ENCODE measurements around the gene XRCC3.
A peak's percentile ranks its signal among the peaks of the same experiment; 100 is the strongest.

The XRCC3 gene

GRCh38 chr14:103715052-103716000 is at the start of gene XRCC3, which contains the start of gene ZFYVE21:
Gene XRCC3 (minus strand): TSS chr14:103715451. CDS start chr14:103711087, 4,364 bp downstream.
Gene ZFYVE21 (plus strand): TSS chr14:103715810. CDS start chr14:103715842, 32 bp downstream.
- peak; percentile 99 for DNase-seq

- DNase-seq, result no peak
Measured at GRCh38 chr14:103763730-103764488, 48.7 kb upstream of the XRCC3 start.

DNA sequence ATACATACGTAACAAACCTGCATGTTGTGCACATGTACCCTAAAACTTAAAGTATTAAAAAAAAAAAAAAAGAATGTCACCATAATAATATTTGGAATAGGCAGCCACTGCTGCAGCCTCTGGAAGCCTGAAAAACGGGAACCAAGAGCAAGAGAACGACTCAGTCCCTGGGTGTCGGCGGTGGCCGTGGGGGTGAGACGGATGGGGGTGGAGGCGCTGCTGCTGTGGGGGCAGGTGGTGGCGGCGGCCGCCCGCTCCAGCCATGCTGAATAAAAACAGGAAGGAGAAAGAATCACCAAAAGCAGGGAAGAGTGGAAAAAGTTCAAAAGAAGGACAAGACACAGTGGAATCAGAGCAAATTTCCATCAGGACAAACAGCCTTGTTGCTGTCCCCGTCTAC is 47.3 kb upstream of the XRCC3 start:
- no peak for DNase-seq

- no peak for DNase-seq
Measured at GRCh38 chr14:103762036-103762435, 46.8 kb upstream of the XRCC3 start.

GRCh38 chr14:103758059-103758776 is 43.0 kb upstream of the XRCC3 start:
- no peak for DNase-seq

DNA sequence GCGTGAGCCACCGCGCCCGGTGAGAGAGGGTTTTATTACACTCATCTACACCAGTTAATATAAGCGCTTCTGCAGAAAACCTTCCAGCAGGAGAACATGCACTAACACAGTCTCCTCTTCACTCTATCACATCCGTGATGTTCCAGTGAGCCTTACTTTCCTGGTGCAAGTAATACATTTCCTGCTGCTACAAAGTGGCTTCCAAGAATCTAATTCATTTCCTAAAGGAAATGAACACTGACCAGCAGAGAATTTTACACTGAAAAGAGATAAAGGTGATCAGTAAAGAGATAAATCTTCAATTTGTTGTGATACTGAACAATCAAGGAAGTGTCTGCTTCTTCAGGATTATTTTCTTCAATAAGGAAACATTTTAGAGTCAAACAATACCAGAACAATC is 39.8 kb upstream of the XRCC3 start:
- DNase-seq, result no peak

DNA sequence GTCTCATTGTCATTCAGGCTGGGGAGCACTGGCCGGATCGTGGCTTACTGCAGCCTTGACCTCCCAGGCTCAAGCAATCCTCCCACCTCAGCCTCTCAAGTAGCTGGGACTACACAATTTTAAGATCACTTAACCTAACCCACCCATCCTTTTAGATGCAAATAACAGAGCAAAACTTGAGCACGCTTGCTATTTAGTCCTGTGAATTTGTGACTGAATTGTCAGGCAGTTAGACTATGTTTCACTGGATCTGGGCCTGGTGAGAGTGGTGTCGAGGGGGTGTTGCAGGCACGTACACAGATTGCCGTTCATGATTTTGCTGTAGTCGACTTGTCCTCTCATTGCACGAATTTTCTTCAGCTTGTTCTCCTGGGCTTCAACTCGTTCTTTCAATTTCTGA is 38.5 kb upstream of the XRCC3 start:
- no peak for DNase-seq

DNA sequence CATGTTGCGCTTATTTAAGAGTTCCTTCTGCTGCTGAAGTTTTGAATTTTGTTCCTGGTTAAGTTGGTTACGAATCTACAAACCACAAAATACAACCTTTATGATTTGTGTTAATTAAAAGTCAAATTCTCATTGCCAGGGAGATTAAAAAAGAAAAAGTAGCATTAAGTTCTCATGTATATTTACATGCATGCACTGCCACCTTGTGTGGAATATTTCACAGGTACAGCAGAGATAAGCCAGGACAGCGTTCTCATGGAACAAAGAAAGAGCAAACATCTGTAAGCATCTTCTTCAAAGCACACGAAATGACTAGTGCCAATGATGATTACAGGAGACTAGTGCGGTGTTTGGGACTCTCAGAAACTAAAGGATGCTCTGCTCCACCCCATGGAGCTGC is 34.6 kb upstream of the XRCC3 start:
- no peak for DNase-seq

- DNase-seq, result no peak
Measured at GRCh38 chr14:103749452-103749851, 34.2 kb upstream of the XRCC3 start.

GRCh38 chr14:103748534-103748857 is 33.2 kb upstream of the XRCC3 start:
- no peak for DNase-seq

DNA sequence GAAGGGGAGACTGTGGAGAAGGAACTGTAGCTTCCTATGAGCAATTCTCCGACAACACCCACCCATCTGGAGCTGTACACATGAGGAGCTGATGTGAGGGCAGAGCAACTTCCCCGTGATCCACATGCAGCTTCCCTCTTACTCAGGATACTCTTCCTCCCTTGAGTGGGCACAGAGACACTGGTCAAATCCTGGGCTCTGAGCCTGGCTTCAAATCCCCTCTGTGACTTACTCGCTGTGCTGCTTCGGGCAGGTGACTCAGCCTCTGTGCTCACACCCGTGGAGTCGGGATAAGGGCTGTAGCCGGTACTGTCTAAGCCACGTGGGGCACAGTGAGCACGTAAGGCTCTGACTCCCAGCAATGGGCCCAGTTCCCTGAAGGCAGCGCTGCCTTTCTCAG is 31.4 kb upstream of the XRCC3 start:
- no peak for DNase-seq

DNA sequence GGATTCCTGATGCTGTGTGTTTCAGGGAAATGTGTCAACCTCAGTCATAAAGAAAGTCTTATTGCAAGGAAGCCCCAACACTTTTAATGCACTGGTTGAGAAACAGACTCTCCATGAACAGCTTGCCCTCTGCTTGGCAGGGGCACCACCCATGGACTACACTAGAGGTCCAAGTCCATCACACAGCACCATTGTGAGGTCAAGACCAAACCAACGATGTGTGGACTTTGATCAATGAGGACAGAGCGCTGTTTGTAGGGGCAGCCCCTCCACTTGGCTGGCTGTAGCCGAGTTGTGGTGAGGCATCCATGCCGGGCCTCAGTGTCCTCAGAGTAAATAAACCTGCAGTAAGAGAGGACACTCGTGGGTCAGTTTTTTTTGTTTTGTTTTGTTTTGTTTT is 30.2 kb upstream of the XRCC3 start:
- DNase-seq, result no peak

GRCh38 chr14:103744621-103745395 is 29.6 kb upstream of the XRCC3 start:
- no peak for DNase-seq

DNA sequence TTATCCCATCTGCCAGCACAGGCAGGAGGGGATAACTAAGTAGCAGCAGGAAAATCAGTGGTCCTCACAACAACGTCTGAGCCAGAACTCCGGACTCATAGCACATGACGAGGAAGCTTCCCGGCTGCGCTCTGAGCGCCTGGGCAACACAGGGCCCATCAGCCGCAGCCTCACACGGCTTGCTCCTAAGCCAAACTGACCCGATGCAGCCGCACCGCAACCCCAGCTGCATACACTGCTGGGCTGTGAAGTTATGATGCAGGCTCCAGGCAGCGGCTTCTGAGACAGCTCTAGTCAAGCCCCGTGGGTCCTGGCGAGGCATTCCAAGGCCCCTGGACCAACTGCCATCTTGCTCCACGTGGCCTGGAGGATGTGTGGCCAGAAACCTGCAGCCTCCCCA is 28.4 kb upstream of the XRCC3 start:
- DNase-seq, result no peak

- DNase-seq, result no peak
Measured at GRCh38 chr14:103742499-103743255, 27.4 kb upstream of the XRCC3 start.

DNA sequence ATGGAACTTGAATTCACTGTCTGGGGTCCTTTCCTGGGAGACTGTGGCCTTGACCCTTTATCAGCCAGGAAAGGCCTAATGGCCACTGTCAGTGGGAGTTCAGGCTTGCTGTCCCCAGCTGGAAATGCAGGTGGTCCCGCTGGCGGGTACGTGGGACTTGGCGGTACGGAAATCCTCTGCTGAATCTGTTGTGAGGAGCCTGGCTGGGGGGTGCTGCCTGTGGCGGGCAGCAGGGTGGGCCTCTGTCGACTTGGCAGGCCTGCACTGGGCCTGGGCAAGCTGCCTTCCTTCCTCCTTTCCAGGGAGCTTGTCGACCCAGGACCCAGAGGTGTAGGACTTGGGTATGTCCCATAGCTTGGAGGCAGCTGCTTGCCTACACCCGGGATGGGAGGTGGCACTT is 26.6 kb upstream of the XRCC3 start:
- no peak for DNase-seq

DNA sequence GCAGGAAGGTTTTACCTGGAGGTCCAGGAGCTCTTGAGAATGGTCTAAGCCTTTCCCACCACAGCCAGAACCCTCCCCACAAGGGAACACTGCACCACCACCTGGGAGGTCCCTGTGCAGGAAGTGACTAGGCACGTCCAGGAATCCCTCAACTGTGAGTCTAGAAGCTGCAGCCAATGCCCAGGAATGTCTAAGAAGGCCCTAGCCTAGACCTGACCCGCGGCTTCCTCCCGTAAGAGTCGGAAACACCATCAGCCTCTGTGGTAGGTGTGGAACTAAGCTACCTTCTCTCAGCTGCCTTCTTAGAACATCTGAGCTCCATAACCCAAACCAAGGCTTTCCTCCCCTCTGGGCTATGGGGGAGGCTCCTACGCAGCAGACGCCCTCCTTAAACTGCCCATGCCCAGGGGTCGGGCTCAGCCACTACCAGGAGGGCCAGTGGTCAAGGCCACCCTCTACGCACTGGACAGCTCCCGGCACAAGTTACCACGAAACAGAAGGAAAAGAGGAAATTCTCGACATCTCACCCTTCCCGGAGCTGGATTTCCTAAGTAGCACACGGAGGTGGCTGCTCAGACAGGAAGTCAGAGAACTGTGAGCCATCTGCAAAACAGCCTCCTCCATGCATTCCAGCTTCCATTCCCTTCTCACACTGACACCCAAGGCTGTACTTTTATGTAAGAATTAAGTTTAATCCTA is 25.9 kb upstream of the XRCC3 start:
- no peak for DNase-seq

GRCh38 chr14:103739793-103740501 is 24.7 kb upstream of the XRCC3 start:
- no peak for DNase-seq

DNA sequence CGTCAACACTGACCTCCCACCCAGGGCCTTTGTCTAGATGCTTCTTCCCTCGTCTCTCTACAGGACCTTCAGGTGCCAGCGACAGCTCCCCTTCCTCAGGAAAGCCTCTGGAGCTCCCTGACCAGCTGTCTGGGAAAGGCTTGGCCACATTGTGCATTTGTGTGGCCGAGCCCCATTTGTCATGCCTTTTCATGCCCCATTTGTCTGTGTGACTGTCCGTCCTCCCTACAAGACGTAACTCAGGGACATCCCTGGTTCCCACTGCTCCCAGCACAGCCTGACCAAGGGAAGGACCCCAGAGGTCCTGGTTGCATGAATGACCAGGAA is 24.2 kb upstream of the XRCC3 start:
- no peak for DNase-seq

- DNase-seq, result no peak
Measured at GRCh38 chr14:103738701-103739451, 23.6 kb upstream of the XRCC3 start.
